Measurements from ENCODE around the gene NCBP3. TPM values are rescaled to one million over a fixed set of nuclear protein-coding genes. Genes with fewer than 3 reads are reported as not detected.

Gene NCBP3
- total and polyA plus RNA-seq, 7 donors = 9.3 to 23.5 (median 15.1) TPM

DNA sequence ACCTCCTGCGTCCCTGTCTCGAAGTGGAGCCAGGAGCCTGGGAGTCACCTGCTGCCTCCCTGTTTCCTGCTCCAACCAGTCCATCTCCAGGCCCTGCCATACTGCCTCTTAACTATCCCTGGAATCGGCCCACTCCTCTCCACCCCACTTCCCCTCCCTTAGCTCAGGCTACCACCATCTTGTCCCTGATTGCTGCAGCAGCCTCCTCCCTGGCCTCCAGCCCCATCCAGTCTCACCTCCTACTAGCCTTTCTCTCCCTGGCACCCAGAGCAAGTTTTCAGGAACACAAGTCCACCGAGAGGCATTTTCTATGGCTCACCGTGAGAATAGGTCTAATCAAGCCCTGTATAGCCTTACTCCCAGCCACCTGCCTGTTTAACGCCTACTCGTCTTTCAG lies 47.7 kb upstream of the NCBP3 start:
- Histone ChIP-seq H3K4me3 (peak overlapping the region; percentile 80), H3K4me1 (peaks cover 24% of the 10 kb centered on the region), H3K9me3 (no peaks in the 10 kb centered on the region), H3K27me3 (ENCODE audit: insufficient read depth in 3 of 3, low read length in 2 of 3) (no peaks in the 10 kb centered on the region), H3K27ac (peak overlapping the region; percentile 68), H3K36me3 (ENCODE audit: insufficient read depth in 1 of 2, low read depth in 1 of 2) (no peaks in the 10 kb centered on the region)
- 64 to 69% (median 66%) methylated on average over 7 of the region's 7 CpGs for WGBS, 3 donors
- no peak for ATAC-seq
- intact Hi-C loops (cut with DNase I) = no loop called here
- DNase-seq = no peak
- TF ChIP-seq, protein P1, sequence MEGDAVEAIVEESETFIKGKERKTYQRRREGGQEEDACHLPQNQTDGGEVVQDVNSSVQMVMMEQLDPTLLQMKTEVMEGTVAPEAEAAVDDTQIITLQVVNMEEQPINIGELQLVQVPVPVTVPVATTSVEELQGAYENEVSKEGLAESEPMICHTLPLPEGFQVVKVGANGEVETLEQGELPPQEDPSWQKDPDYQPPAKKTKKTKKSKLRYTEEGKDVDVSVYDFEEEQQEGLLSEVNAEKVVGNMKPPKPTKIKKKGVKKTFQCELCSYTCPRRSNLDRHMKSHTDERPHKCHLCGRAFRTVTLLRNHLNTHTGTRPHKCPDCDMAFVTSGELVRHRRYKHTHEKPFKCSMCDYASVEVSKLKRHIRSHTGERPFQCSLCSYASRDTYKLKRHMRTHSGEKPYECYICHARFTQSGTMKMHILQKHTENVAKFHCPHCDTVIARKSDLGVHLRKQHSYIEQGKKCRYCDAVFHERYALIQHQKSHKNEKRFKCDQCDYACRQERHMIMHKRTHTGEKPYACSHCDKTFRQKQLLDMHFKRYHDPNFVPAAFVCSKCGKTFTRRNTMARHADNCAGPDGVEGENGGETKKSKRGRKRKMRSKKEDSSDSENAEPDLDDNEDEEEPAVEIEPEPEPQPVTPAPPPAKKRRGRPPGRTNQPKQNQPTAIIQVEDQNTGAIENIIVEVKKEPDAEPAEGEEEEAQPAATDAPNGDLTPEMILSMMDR (IDR thresholded peaks at IDR 0.05) = no peak

DNA sequence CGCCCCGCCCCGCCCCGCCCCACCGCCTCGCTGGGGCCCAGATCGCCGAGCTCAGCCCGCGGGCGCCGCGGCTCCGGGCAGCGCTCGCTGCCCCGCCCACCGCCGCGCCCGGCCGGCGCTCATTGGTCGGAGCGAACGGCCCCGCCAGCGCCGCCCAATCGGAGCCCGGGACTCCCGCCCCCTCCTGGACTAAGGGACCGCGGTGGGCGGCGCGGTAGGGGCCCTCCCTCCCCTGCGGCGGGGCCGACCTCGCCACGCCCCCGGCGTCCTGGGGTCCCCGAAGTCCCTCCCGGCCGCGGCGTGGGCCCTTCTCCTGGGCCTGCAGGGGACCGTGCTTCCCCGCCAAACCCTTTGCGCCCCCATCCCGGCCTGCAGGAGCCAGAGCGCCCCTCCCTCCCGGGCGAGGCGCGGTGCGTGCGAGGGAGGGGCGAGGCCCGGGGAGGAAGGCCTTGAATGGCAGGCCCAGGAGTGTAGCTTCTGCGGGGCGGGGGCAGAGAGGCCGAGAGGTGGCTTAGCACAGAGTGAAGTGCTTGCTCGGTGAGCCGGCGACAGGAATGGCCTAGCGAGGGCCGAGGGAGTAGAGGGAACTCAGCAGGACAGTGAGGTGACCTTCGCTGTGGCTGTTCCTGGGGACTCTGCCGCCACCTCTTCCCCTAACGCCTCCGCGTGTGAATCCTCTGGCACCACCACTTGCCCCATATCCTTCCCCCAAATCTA lies 47.1 kb upstream of the NCBP3 start, which contains the start of gene CAMKK1:
TSS of gene CAMKK1 (minus strand) at position 51 of the 717 bp plus-strand sequence. CDS start 7,366 bp downstream, outside the sequence.
- Histone ChIP-seq H3K27me3 (ENCODE audit: insufficient read depth in 3 of 3, low read length in 2 of 3) (no peaks in the 10 kb centered on the region), H3K27ac (peak within 1 kb of the TSS; percentile 68), H3K4me3 (peak within 1 kb of the TSS; percentile 80), H3K36me3 (ENCODE audit: insufficient read depth in 1 of 2, low read depth in 1 of 2) (no peaks in the 10 kb centered on the region), H3K4me1 (peaks cover 27% of the 10 kb centered on the region), H3K9me3 (no peaks in the 10 kb centered on the region)
- TF ChIP-seq, protein P1 (IDR thresholded peaks at IDR 0.05) = no peak
- 4 to 5% (median 4%) methylated on average over 33 to 75 of the region's 75 CpGs for WGBS, 3 donors
- DNase-seq (peak; percentile 93 to 94), ATAC-seq (peak; percentile 89 to 92 (median 90))
- intact Hi-C loops (cut with DNase I) = no loop called here

DNA sequence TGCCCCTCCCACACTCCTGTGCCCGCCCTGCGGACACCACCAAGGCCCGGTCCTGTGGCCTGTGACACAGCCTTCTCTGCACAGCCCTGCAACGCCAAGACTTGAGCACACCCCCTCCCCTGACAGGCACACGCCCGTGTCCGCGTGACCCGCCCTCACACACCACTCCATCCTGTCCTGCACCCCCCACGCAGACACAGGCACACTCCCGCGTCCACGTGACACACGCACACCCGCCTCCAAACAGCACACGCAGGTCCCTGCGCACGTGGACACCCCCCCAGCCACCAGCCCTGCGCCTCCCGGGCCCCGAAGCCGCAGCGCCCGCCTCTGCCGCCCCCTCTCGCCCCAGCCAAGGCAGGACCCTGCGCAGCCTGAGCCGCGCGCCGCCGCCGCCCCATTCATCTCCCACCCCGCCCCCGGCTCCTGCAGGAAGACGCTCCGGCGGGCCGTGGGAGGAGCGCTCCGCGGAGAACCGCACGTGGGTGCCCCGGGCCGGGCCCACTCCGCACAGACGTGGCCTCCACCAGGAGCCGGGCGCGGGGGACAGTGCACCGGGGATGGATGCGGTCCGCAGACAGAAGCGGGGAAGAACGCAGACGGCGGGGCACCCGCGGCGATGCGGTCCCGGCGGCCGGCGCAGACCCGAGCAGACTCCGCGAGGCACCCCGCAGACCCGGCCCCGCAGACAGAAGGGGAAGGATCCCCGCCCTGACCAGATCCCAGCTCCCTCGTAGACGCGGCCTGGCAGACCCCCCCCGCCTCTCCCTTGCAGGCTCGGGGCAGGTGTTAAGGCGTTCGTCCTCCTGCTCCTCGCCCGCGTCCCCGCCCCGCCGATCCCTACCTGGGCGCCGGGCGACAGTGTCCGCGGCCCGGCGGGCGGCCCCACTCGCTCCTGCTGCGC lies 46.3 kb upstream of the NCBP3 start:
- 4 to 10% (median 4%) methylated on average over 32 to 96 of the region's 96 CpGs for WGBS, 3 donors
- Histone ChIP-seq H3K4me3 (peak overlapping the region; percentile 80), H3K9me3 (no peaks in the 10 kb centered on the region), H3K4me1 (peaks cover 31% of the 10 kb centered on the region), H3K36me3 (ENCODE audit: insufficient read depth in 1 of 2, low read depth in 1 of 2) (no peaks in the 10 kb centered on the region), H3K27ac (peak overlapping the region; percentile 16), H3K27me3 (ENCODE audit: insufficient read depth in 3 of 3, low read length in 2 of 3) (no peaks in the 10 kb centered on the region)
- DNase-seq = peak; percentile 84 to 86
- intact Hi-C loops (cut with DNase I) = no loop called here
- ATAC-seq = peak; percentile 2 to 33 (median 14)
- TF ChIP-seq, protein P1 (IDR thresholded peaks at IDR 0.05) = no peak

DNA sequence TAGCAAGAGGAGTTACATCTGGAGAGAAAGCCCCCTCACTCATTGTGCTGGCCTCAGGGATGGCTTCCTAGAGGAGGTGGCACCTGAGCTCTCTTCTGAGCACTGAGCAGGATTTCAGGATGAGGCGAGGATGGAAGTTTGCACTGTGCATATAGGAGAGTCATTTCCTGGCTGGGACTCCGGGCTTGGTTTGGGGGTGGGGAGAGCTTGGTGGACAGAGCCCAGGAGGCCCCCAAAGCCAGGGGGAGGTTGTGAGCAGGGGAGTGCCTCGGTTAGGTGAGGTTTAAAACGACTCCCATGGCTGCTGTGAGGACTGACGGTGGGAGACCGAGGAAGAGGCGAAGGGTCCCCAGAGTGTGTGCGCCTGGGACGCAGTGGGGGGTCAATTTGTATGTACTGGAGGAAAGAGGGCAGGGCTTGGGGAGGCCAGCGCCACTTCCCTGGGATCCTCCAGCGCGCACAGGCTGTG lies 45.6 kb upstream of the NCBP3 start:
- ATAC-seq = no peak
- intact Hi-C loops (cut with DNase I) = no loop called here
- Histone ChIP-seq H3K9me3 (no peaks in the 10 kb centered on the region), H3K4me3 (peak overlapping the region; percentile 80), H3K4me1 (peaks cover 31% of the 10 kb centered on the region), H3K27ac (no peak overlapping the region), H3K27me3 (ENCODE audit: insufficient read depth in 3 of 3, low read length in 2 of 3) (no peaks in the 10 kb centered on the region), H3K36me3 (ENCODE audit: insufficient read depth in 1 of 2, low read depth in 1 of 2) (no peaks in the 10 kb centered on the region)
- no peak for DNase-seq
- TF ChIP-seq, protein P1 (IDR thresholded peaks at IDR 0.05) = no peak
- 61 to 69% (median 64%) methylated on average over 9 to 12 of the region's 12 CpGs for WGBS, 3 donors

Data from psoas muscle (tissue), 8 donors.